Endodermal cell (in vitro differentiated cells): ENCODE results near the gene STRC. TPM values are rescaled to one million over a fixed set of nuclear protein-coding genes. Genes with fewer than 3 reads are reported as not detected.

ENCODE experiments used
- DNase-seq: peaks from one replicate; pipeline ENCODE4 v3.0.0-alpha.2; 2017
- H3K27ac ChIP-seq: 2 replicates; pipeline ENCODE4 v1.5.1; 2013; ENCODE audit warnings: mild to moderate bottlenecking, low read depth, low read length, moderate library complexity
- H3K27me3 ChIP-seq: 2 replicates; pipeline ENCODE4 v1.6.1; 2013; ENCODE audit warnings: mild to moderate bottlenecking, low read length, moderate library complexity; ENCODE audit not compliant: insufficient read depth, control insufficient read depth, poor library complexity, severe bottlenecking
- H3K36me3 ChIP-seq: 2 replicates; pipeline ENCODE4 v1.7.0; 2013; ENCODE audit warnings: mild to moderate bottlenecking, low read length, moderate library complexity; ENCODE audit not compliant: control insufficient read depth, insufficient read depth
- H3K4me1 ChIP-seq: one replicate; pipeline ENCODE4 v1.7.0; 2013; ENCODE audit warnings: low read length; ENCODE audit not compliant: control insufficient read depth, insufficient read depth
- H3K4me3 ChIP-seq: 2 replicates; pipeline ENCODE4 v1.5.1; 2013; ENCODE audit warnings: mild to moderate bottlenecking, low read length, moderate library complexity
- H3K9ac ChIP-seq: 2 replicates; pipeline ENCODE4 v1.6.1; 2013; ENCODE audit warnings: mild to moderate bottlenecking, low read length, moderate library complexity; ENCODE audit not compliant: poor library complexity, severe bottlenecking; ENCODE audit errors: extremely low read depth
- H3K9me3 ChIP-seq: 2 replicates; pipeline ENCODE4 v1.6.1; 2013; ENCODE audit warnings: mild to moderate bottlenecking, low read length, moderate library complexity; ENCODE audit not compliant: control insufficient read depth
- H3K27ac Mint-ChIP-seq: 2 replicates; pipeline ENCODE4 v1.8.0; 2020; ENCODE audit warnings: mixed read lengths
- H3K27me3 Mint-ChIP-seq: 2 replicates; pipeline ENCODE4 v1.8.0; 2021; ENCODE audit warnings: mild to moderate bottlenecking, mixed read lengths; ENCODE audit not compliant: insufficient read depth
- H3K36me3 Mint-ChIP-seq: 2 replicates; pipeline ENCODE4 v1.8.0; 2020; ENCODE audit warnings: low read depth, mixed read lengths
- H3K4me1 Mint-ChIP-seq: 2 replicates; pipeline ENCODE4 v1.8.0; 2020; ENCODE audit warnings: mixed read lengths
- H3K4me3 Mint-ChIP-seq: 2 replicates; pipeline ENCODE4 v1.8.0; 2020; ENCODE audit warnings: mild to moderate bottlenecking, moderate library complexity, mixed read lengths
- H3K9me3 Mint-ChIP-seq: 2 replicates; pipeline ENCODE4 v1.8.0; 2020; ENCODE audit warnings: mild to moderate bottlenecking, mixed read lengths
- CTCF ChIP-seq: fragments of 200-600 bp; sonication (generic); conservative IDR thresholded peaks from 2 replicates; pipeline ENCODE4 v1.5.0; 2021; ENCODE audit warnings: antibody characterized with exemption, mild to moderate bottlenecking
- WGBS, 2 experiments: methylation state at CpG; one replicate each; pipeline versions ENCODE4 v1.1.5 to v1.1.7; 2013; ENCODE audit warnings: missing lambda C conversion rate in 2 of 2, mixed read lengths in 1 of 2; ENCODE audit not compliant: insufficient coverage in 1 of 2, insufficient read length in 1 of 2; 5-methylcytosine and 5-hydroxymethylcytosine counted together
- total RNA-seq, 2 donors: library from RNA; stranded (reverse); fragmentation: NEBNext Ultra II Directional in 1 of 2; extraction: Animal tissue kit (Norgen Biotek cat#: 25700) in 1 of 2; gene quantifications; 2 replicates in 1 of 2; 3 replicates in 1 of 2; pipeline ENCODE4 v1.2.1, GENCODE V29; 2021

STRC gene
- total RNA-seq, 2 donors from 2014 or later = 0.62 TPM; not detected in 1

DNA sequence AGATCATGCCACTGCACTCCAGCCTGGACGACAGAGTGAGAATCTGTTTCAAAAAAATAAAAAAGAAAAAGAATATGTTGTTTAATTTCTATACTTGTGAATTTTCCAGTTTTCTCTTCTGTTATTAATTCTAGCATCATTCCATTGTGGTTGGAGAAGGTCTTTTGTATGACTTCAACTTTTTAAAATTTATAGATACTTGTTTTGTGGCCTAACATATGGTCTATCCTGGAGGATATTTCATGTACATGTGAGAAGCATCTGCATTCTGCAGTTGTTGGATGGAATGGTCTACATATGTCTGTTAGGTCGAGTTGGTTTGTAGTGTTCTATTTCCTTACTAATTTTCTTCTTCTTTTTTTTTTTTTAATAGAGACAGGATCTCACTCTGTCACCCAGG lies 65.6 kb downstream of the STRC start:
- WGBS, 2 experiments = 86 to 100% methylated on average over 1 of the region's 2 CpGs
- TF ChIP-seq CTCF = no peak
- Histone ChIP-seq H3K27me3 (no peaks in the 10 kb centered on the region), H3K27ac (no peak overlapping the region), H3K9ac (no peak overlapping the region), H3K4me3 (no peak overlapping the region), H3K36me3 (no peaks in the 10 kb centered on the region), H3K9me3 (no peaks in the 10 kb centered on the region), H3K4me1 (no peaks in the 10 kb centered on the region)
- H3K36me3 Mint-ChIP-seq = no peaks in the 10 kb centered on the region
- no peaks in the 10 kb centered on the region for H3K9me3 Mint-ChIP-seq
- no peak for DNase-seq
- no peak overlapping the region for H3K4me3 Mint-ChIP-seq
- H3K27me3 Mint-ChIP-seq = peaks cover 5% of the 10 kb centered on the region
- no peaks in the 10 kb centered on the region for H3K4me1 Mint-ChIP-seq
- H3K27ac Mint-ChIP-seq = no peak overlapping the region

DNA sequence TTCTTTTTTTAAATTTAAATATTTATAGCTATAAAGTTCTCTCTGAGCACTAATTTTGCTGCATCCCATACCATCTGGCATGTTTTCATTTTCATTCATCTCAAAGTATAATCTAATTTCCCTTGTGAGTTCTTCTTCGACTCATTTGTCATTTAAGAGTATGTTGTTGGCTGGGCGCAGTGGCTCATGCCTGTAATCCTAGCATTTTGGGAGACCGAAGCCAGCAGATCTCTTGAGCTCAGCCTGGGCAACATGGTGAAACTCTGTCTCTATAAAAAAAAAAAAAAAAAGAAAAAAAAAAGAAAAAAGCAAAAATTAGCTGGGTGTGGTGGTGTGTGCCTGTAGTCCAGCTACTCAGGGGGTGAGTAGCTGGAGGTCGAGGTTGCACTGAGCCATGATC lies 66.3 kb downstream of the STRC start:
- peaks cover 5% of the 10 kb centered on the region for H3K9me3 Mint-ChIP-seq
- H3K4me3 Mint-ChIP-seq = no peak overlapping the region
- Histone ChIP-seq H3K27me3 (no peaks in the 10 kb centered on the region), H3K4me3 (no peak overlapping the region), H3K36me3 (no peaks in the 10 kb centered on the region), H3K27ac (no peak overlapping the region), H3K9ac (no peak overlapping the region), H3K4me1 (no peaks in the 10 kb centered on the region), H3K9me3 (peaks cover 6% of the 10 kb centered on the region)
- peaks cover 5% of the 10 kb centered on the region for H3K36me3 Mint-ChIP-seq
- no peak for TF ChIP-seq CTCF
- no peak for DNase-seq
- no peaks in the 10 kb centered on the region for H3K4me1 Mint-ChIP-seq
- H3K27ac Mint-ChIP-seq = no peak overlapping the region
- peaks cover 2% of the 10 kb centered on the region for H3K27me3 Mint-ChIP-seq
- 91 to 100% methylated on average over 3 to 4 of the region's 4 CpGs for WGBS, 2 experiments

DNA sequence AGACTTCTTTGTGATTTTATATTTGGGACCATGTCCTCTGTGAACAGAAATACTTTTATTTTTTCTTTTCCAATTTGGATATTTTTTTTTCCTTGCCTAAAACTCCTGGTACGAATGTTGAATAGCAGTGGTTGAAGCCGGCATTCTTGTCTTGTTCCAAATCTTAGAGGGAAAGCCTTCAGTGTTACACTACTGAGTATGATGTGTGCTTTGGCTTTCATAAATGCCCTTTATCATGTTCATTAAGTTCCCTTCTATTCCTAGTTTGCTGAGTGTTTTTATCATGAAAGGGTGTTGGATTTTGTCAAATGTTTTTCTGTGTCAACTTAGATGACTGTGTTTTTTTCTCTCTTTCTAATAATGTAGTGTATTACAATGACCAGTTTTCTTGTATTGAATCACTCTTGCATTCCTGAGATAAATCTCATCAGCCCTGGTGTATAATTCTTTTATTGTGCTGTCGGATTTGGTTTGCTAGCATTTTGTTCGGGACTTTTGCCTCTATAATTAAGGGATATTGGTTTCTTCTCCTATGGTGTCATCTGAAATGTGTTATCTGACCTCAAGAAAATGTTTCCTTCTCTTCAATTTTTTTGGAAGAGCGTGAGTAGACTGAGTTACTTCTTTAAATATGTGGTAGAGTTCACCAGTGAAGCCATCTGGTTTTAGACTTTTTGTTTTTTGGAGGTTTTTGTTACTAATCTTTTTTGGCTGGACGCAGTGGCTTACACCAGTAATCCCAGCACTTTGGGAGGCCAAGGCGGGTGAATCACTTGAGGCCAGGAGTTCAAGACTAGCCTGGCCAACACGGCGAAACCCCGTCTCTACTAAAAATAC lies 67.9 kb downstream of the STRC start:
- no peak overlapping the region for H3K27ac ChIP-seq

More for the DNA sequence above, 67.9 kb downstream of the STRC start:
- H3K9me3 ChIP-seq = peaks cover 6% of the 10 kb centered on the region
- Mint-ChIP-seq H3K27me3 (no peaks in the 10 kb centered on the region), H3K4me1 (no peaks in the 10 kb centered on the region), H3K36me3 (peaks cover 5% of the 10 kb centered on the region), H3K4me3 (no peak overlapping the region), H3K9me3 (peaks cover 6% of the 10 kb centered on the region), H3K27ac (no peak overlapping the region)
- H3K9ac ChIP-seq = no peak overlapping the region
- no peaks in the 10 kb centered on the region for H3K27me3 ChIP-seq
- no peak for TF ChIP-seq CTCF
- WGBS, 2 experiments = 94 to 100% methylated on average over 3 to 7 of the region's 10 CpGs
- H3K4me1 ChIP-seq = no peaks in the 10 kb centered on the region
- no peak for DNase-seq
- H3K4me3 ChIP-seq = no peak overlapping the region
- H3K36me3 ChIP-seq = no peaks in the 10 kb centered on the region

Other genes starting within 250 kb of the STRC start
- gene ZSCAN29, start 247.8 kb downstream of the STRC start, total RNA-seq = 10 to 100 TPM; 44.3 to 45.1 TPM
- 10 to 100 TPM; 19.3 to 20.0 TPM for gene TUBGCP4, start 247.7 kb downstream of the STRC start, total RNA-seq
- 100 to 1,000 TPM in 1 of 2 donors, 10 to 100 TPM in 1; 85.4 to 114 TPM for gene TP53BP1, start 125.6 kb downstream of the STRC start, total RNA-seq
- gene MAP1A, start 101.2 kb downstream of the STRC start, total RNA-seq = 1 to 10 TPM in 1 of 2 donors, under 1 TPM in 1; 0.66 to 1.1 TPM
- 10 to 100 TPM in 1 of 2 donors, 1 to 10 TPM in 1; 3.3 to 16.0 TPM for gene PPIP5K1, start 28.6 kb downstream of the STRC start, total RNA-seq
- gene CKMT1B, start 24.8 kb downstream of the STRC start, total RNA-seq = 1 to 10 TPM in 1 of 2 donors, under 1 TPM in 1; 0.58 to 4.0 TPM
- 1 to 10 TPM; 1.2 to 1.5 TPM for gene CATSPER2, start 30.0 kb upstream of the STRC start, total RNA-seq
- gene CKMT1A, start 75.1 kb upstream of the STRC start, total RNA-seq = 1 to 10 TPM in 1 of 2 donors, under 1 TPM in 1; 0.55 to 4.4 TPM
- gene PDIA3, start 127.6 kb upstream of the STRC start, total RNA-seq = 100 to 1,000 TPM; 578 to 589 TPM
- gene ELL3, start 158.2 kb upstream of the STRC start, total RNA-seq = 1 to 10 TPM; 1.3 to 2.4 TPM
- 100 to 1,000 TPM; 613 to 648 TPM for gene SERF2, start 173.5 kb upstream of the STRC start, total RNA-seq
- gene SERINC4, start 181.4 kb upstream of the STRC start, total RNA-seq = under 1 TPM in 1 of 2 donors, not detected in 1; 0.18 TPM
- 10 to 100 TPM; 11.3 to 18.5 TPM for gene HYPK, start 181.8 kb upstream of the STRC start, total RNA-seq
- 10 to 100 TPM; 35.3 to 48.5 TPM for gene MFAP1, start 205.9 kb upstream of the STRC start, total RNA-seq
- 10 to 100 TPM; 22.6 to 34.4 TPM for gene WDR76, start 208.2 kb upstream of the STRC start, total RNA-seq